ENCODE results near the gene SRRM4. TPM values are rescaled to one million over a fixed set of nuclear protein-coding genes. Genes with fewer than 3 reads are reported as not detected.

Gene SRRM4
- total and polyA plus RNA-seq, 4 donors, result not detected

GRCh38 chr12:119090865-119091264 is 109.5 kb downstream of the SRRM4 start (continued):
- TF ChIP-seq, protein P1, sequence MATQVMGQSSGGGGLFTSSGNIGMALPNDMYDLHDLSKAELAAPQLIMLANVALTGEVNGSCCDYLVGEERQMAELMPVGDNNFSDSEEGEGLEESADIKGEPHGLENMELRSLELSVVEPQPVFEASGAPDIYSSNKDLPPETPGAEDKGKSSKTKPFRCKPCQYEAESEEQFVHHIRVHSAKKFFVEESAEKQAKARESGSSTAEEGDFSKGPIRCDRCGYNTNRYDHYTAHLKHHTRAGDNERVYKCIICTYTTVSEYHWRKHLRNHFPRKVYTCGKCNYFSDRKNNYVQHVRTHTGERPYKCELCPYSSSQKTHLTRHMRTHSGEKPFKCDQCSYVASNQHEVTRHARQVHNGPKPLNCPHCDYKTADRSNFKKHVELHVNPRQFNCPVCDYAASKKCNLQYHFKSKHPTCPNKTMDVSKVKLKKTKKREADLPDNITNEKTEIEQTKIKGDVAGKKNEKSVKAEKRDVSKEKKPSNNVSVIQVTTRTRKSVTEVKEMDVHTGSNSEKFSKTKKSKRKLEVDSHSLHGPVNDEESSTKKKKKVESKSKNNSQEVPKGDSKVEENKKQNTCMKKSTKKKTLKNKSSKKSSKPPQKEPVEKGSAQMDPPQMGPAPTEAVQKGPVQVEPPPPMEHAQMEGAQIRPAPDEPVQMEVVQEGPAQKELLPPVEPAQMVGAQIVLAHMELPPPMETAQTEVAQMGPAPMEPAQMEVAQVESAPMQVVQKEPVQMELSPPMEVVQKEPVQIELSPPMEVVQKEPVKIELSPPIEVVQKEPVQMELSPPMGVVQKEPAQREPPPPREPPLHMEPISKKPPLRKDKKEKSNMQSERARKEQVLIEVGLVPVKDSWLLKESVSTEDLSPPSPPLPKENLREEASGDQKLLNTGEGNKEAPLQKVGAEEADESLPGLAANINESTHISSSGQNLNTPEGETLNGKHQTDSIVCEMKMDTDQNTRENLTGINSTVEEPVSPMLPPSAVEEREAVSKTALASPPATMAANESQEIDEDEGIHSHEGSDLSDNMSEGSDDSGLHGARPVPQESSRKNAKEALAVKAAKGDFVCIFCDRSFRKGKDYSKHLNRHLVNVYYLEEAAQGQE (IDR thresholded peaks at IDR 0.05), result no peak
- no peak for TF ChIP-seq EGR1 (IDR thresholded peaks at IDR 0.05; ENCODE audit: low read depth in 2 of 2)

- Histone ChIP-seq H3K4me3 (ENCODE audit: low read depth in 1 of 3, low read length in 3 of 3) (no peak overlapping the region), H3K9ac (ENCODE audit: low read depth in 1 of 2, low read length in 2 of 2) (no peak overlapping the region), H3K36me3 (ENCODE audit: control insufficient read depth in 4 of 4, insufficient read depth in 3 of 4, low read depth in 1 of 4, low read length in 3 of 4) (no peaks in the 10 kb centered on the region), H3K27me3 (ENCODE audit: control insufficient read depth in 4 of 4, insufficient read depth in 4 of 4, low read length in 3 of 4) (peaks cover 0 to 8% (median 2%) of the 10 kb centered on the region in 4 donors), H3K27ac (ENCODE audit: low read depth in 1 of 2, low read length in 2 of 2) (no peak overlapping the region), H3K9me3 (ENCODE audit: control insufficient read depth in 4 of 4, low read length in 3 of 4) (peaks cover 4 to 12% (median 6%) of the 10 kb centered on the region in 4 donors), H3K4me1 (ENCODE audit: control insufficient read depth in 4 of 4, insufficient read depth in 4 of 4, low read length in 3 of 4) (no peaks in the 10 kb centered on the region)
- TF ChIP-seq SP1 (IDR thresholded peaks at IDR 0.05) (no peak), MAX (IDR thresholded peaks at IDR 0.05) (no peak), FOXA2 (IDR thresholded peaks at IDR 0.05) (no peak), NR2F2 (IDR thresholded peaks at IDR 0.05) (no peak)
- WGBS, result 31% methylated on average over 11 of the region's 11 CpGs
- no peak for DNase-seq (ENCODE audit: low spot score)
These were observed 115.3 kb downstream of the SRRM4 start for GRCh38 chr12:119096429-119097202.

DNA sequence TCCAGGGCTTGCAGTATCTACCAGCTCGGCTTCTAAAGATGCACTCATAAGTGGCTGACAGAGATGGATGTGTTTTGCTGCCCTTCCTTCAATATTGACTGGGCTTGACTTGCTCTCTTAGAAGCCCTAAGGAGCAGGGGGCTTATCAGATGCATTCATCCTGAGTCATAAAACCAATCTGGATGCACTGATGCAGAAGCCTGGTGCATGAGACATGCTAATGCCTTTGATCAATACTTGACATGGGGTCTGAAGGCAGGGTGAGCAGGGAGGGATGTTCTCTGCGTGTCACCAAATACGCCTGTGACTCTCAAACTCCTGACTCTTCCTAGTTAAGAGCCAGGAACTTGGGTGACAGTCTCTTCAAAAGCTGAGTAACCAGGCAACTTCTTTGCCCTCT is 119.6 kb downstream of the SRRM4 start:
- WGBS, result 72% methylated on average over 3 of the region's 3 CpGs
- H3K9ac ChIP-seq (ENCODE audit: low read depth in 1 of 2, low read length in 2 of 2), result no peak overlapping the region
- no peak for TF ChIP-seq RXRA (IDR thresholded peaks at IDR 0.05)
- no peak for TF ChIP-seq HNF4A (conservative IDR thresholded peaks at IDR 0.05)
- TF ChIP-seq GABPA (IDR thresholded peaks at IDR 0.05 in 1 of 2, conservative IDR thresholded peaks at IDR 0.05 in 1 of 2), result no peak
- no peak for TF ChIP-seq JUND (IDR thresholded peaks at IDR 0.05)
- TF ChIP-seq EGR1 (IDR thresholded peaks at IDR 0.05; ENCODE audit: low read depth in 2 of 2), result no peak
- H3K4me1 ChIP-seq (ENCODE audit: control insufficient read depth in 4 of 4, insufficient read depth in 4 of 4, low read length in 3 of 4), result no peaks in the 10 kb centered on the region
- H3K4me3 ChIP-seq (ENCODE audit: low read depth in 1 of 3, low read length in 3 of 3), result no peak overlapping the region
- H3K27ac ChIP-seq (ENCODE audit: low read depth in 1 of 2, low read length in 2 of 2), result no peak overlapping the region
- no peak for DNase-seq (ENCODE audit: low spot score)
- H3K9me3 ChIP-seq (ENCODE audit: control insufficient read depth in 4 of 4, low read length in 3 of 4), result peaks cover 4 to 12% (median 5%) of the 10 kb centered on the region in 4 donors
- peaks cover 0 to 2% (median 0%) of the 10 kb centered on the region in 4 donors for H3K27me3 ChIP-seq (ENCODE audit: control insufficient read depth in 4 of 4, insufficient read depth in 4 of 4, low read length in 3 of 4)
- no peaks in the 10 kb centered on the region for H3K36me3 ChIP-seq (ENCODE audit: control insufficient read depth in 4 of 4, insufficient read depth in 3 of 4, low read depth in 1 of 4, low read length in 3 of 4)

DNA sequence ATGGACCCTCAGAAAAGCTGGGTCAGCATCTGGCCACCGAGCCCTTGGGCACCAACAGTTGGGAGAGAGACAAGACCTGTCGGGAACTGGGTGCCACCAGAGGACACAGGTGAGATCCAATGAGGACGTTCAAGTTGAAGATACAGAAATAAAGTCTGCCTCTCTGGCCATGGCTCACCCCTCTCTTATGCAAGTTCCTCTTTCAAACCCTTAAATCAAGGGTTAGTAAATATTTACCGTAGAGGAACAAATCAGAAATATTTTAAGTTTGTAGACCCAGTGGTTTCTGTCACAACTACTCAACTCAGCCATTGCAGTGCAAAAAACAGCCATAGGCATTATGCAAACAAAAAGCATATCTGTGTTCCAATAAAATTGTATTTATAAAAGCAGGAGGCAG is 120.9 kb downstream of the SRRM4 start:
- no peaks in the 10 kb centered on the region for H3K27me3 ChIP-seq (ENCODE audit: control insufficient read depth in 4 of 4, insufficient read depth in 4 of 4, low read length in 3 of 4)
- no peaks in the 10 kb centered on the region for H3K4me1 ChIP-seq (ENCODE audit: control insufficient read depth in 4 of 4, insufficient read depth in 4 of 4, low read length in 3 of 4)
- no peaks in the 10 kb centered on the region for H3K36me3 ChIP-seq (ENCODE audit: control insufficient read depth in 4 of 4, insufficient read depth in 3 of 4, low read depth in 1 of 4, low read length in 3 of 4)
- DNase-seq (ENCODE audit: low spot score), result no peak
- no peak overlapping the region for H3K27ac ChIP-seq (ENCODE audit: low read depth in 1 of 2, low read length in 2 of 2)
- 64% methylated on average over 4 of the region's 4 CpGs for WGBS
- H3K4me3 ChIP-seq (ENCODE audit: low read depth in 1 of 3, low read length in 3 of 3), result no peak overlapping the region
- peaks cover 4 to 12% (median 5%) of the 10 kb centered on the region in 4 donors for H3K9me3 ChIP-seq (ENCODE audit: control insufficient read depth in 4 of 4, low read length in 3 of 4)
- H3K9ac ChIP-seq (ENCODE audit: low read depth in 1 of 2, low read length in 2 of 2), result no peak overlapping the region
- TF ChIP-seq RXRA (IDR thresholded peaks at IDR 0.05) (no peak), GABPA (IDR thresholded peaks at IDR 0.05 in 1 of 2, conservative IDR thresholded peaks at IDR 0.05 in 1 of 2) (no peak), SP1 (IDR thresholded peaks at IDR 0.05) (no peak), NR2F2 (IDR thresholded peaks at IDR 0.05) (no peak), ZBTB33 (IDR thresholded peaks at IDR 0.05) (no peak)
- TF ChIP-seq, protein P1 (IDR thresholded peaks at IDR 0.05), result no peak
- TF ChIP-seq, protein P2, sequence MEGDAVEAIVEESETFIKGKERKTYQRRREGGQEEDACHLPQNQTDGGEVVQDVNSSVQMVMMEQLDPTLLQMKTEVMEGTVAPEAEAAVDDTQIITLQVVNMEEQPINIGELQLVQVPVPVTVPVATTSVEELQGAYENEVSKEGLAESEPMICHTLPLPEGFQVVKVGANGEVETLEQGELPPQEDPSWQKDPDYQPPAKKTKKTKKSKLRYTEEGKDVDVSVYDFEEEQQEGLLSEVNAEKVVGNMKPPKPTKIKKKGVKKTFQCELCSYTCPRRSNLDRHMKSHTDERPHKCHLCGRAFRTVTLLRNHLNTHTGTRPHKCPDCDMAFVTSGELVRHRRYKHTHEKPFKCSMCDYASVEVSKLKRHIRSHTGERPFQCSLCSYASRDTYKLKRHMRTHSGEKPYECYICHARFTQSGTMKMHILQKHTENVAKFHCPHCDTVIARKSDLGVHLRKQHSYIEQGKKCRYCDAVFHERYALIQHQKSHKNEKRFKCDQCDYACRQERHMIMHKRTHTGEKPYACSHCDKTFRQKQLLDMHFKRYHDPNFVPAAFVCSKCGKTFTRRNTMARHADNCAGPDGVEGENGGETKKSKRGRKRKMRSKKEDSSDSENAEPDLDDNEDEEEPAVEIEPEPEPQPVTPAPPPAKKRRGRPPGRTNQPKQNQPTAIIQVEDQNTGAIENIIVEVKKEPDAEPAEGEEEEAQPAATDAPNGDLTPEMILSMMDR (IDR thresholded peaks at IDR 0.05; ENCODE audit: low read depth, low read length, missing input control), result no peak

Data from liver (tissue), 9 donors.